ENCODE data around the gene NAGLU. TPM values are rescaled to one million over a fixed set of nuclear protein-coding genes. Genes with fewer than 3 reads are reported as not detected.

Gene NAGLU
- total and polyA plus RNA-seq, 2 of the 13 experiments (the other 11 are each of a cell fraction or from before 2014, with no cell fraction given) = 28.2 to 40.1 TPM

- no peak for TF ChIP-seq ZMYM2 (CRISPR knock-in tag; IDR thresholded peaks at IDR 0.05)
- no peak for TF ChIP-seq NAIF1 (CRISPR knock-in tag; IDR thresholded peaks at IDR 0.05; ENCODE audit: borderline replicate concordance)
- no peak for TF ChIP-seq HINFP (CRISPR knock-in tag; IDR thresholded peaks at IDR 0.05; ENCODE audit: low read depth)
- peak; percentile 13; the same call in 1 of the 2 replicates for TF ChIP-seq ZBTB10 (CRISPR knock-in tag; IDR thresholded peaks at IDR 0.05; ENCODE audit: borderline replicate concordance)
- no peak for TF ChIP-seq SRSF9 (IDR thresholded peaks at IDR 0.05; ENCODE audit: borderline replicate concordance, insufficient read depth, low read depth, low read length, poor library complexity, severe bottlenecking)
- TF ChIP-seq POLR2AphosphoS5 (IDR thresholded peaks at IDR 0.05; ENCODE audit: low read depth, low read length) = 0 out of 2 replicates have a peak, but pooled peaks have one; percentile 21
- TF ChIP-seq FOXK2 (IDR thresholded peaks at IDR 0.05) = no peak
- TF ChIP-seq FUBP1 (CRISPR knock-in tag; IDR thresholded peaks at IDR 0.05; ENCODE audit: borderline replicate concordance) = no peak
- no peak for TF ChIP-seq TFE3 (CRISPR knock-in tag; IDR thresholded peaks at IDR 0.05)
- TF ChIP-seq ZNF574 (CRISPR knock-in tag; IDR thresholded peaks at IDR 0.05) = no peak
- TF ChIP-seq TBP (CRISPR knock-in tag; IDR thresholded peaks at IDR 0.05) = no peak
- no peak; the same call in 1 of the 2 replicates for TF ChIP-seq HMG20B (CRISPR knock-in tag; conservative IDR thresholded peaks at IDR 0.05)
- no peak for TF ChIP-seq ZNF12 (CRISPR knock-in tag; IDR thresholded peaks at IDR 0.05)
- no peak for TF ChIP-seq ZNF362 (CRISPR knock-in tag; IDR thresholded peaks at IDR 0.05; ENCODE audit: borderline replicate concordance)
- TF ChIP-seq JUND (CRISPR knock-in tag; IDR thresholded peaks at IDR 0.05) = no peak; the same call in 1 of the 2 replicates
- TF ChIP-seq FOXO4 (CRISPR knock-in tag; conservative IDR thresholded peaks at IDR 0.05) = no peak
These were observed 27.1 kb downstream of the NAGLU start (continued) for GRCh38 chr17:42563143-42563509.

Measured in HepG2 (cell line).